ENCODE data around the gene USP6. TPM values are rescaled to one million over a fixed set of nuclear protein-coding genes. Genes with fewer than 3 reads are reported as not detected.
"Not testable (repeated sequence)": the region's sequence is repeated elsewhere in the genome, so short reads cannot be mapped to it uniquely, and the experiment has no call there.

USP6 gene
- total RNA-seq, 1 donor from 2014 or later, result 0.08 TPM

DNA sequence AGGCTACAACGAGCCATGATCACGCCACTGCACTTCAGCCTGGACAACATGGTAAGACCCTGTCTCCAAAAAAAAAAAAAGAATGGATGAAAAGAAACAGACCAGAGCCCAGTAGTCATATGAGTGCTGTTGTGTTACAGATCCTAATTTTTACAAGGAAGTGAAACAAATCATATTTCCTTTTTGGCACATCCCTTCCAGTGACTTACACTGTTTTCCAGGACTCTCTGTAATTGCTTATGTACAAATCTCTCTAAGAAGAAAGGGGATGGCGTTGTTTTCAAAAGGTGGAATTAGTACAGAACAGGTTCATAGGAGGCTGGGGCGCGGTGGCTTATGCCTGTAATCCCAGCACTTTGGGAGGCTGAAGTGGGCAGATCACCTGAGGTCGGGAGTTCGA is 95.6 kb downstream of the USP6 start:
- intact Hi-C loops (cut with DNase I), result no loop called here
- DNase-seq (ENCODE audit: missing footprints) (no peak), ATAC-seq (peak; percentile 26)

DNA sequence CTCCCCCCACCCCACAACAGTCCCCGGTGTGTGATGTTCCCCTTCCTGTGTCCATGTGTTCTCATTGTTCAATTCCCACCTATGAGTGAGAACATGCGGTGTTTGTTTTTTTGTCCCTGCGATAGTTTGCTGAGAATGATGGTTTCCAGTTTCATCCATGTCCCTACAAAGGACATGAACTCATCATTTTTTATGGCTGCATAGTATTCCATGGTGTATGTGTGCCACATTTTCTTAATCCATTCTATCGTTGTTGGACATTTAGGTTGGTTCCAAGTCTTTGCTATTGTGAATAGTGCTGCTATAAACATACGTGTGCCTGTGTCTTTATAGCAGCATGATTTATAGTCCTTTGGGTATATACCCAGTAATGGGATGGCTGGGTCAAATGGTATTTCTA is 101.7 kb downstream of the USP6 start:
- DNase-seq (ENCODE audit: missing footprints); ATAC-seq; intact Hi-C loops (cut with DNase I): not testable (repeated sequence)

DNA sequence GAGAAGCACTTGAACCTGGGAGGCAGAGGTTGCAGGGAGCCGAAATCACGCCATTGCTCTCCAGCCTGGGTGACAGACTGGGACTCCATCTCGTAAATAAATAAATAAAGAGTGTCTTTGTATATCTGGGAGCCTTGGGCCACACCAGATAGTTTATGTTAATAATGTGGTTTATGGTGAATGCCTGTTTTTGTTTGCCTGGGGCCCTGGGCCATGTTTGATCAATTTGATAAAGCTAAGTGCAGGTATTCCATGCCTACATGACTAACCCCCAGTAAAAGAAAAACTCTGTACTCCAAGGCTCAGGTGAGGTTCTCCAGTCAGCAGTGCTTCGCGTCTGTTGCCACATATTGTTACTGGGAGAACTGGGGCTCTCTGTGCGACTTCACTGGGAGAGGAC is 103.7 kb downstream of the USP6 start:
- DNase-seq (ENCODE audit: missing footprints) (no peak), ATAC-seq (no peak)
- intact Hi-C loops (cut with DNase I), result no loop called here

DNA sequence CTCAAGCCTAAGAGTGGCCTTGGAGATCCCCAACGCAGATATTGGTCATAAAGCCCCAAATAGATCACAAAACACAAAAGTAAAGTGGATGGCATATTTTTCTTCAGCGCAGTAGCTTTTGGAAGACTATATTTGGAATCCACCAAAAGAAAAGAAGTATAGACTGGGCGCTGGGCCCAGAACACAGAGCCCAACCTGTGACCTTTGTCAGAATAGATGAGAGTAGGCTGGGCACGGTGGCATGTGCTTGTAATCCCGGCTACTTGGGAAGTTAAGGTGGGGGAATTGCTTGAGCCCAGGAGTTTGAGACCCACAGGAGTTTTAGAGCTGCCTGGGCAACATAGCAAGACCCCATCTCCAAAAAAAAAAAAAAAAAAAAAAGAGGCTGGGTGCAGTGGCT is 104.2 kb downstream of the USP6 start:
- ATAC-seq (no peak), DNase-seq (ENCODE audit: missing footprints) (no peak)
- intact Hi-C loops (cut with DNase I), result no loop called here

DNA sequence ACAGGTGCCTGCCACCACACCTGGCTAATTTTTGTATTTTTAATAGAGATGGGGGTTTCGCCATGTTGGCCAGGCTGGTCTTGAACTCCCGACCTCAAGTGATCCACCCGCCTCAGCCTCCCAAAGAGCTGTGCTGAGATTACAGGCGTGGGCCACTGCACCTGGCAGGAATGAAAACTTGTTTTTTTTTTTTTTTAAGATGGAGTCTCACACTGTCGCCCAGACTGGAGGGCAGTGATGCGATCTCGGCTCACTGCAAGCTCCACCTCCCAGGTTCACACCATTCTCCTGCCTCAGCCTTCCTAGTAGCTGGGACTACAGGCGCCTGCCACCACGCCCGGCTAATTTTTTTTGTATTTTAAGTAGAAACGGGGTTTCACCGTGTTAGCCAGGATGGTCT is 106.1 kb downstream of the USP6 start:
- DNase-seq (ENCODE audit: missing footprints); ATAC-seq; intact Hi-C loops (cut with DNase I): not testable (repeated sequence)

Other genes with a start within 250 kb of the USP6 start
- 0.78 TPM for gene C17orf107, start 216.5 kb upstream of the USP6 start, total RNA-seq
- 0.41 TPM for gene CHRNE, start 212.9 kb upstream of the USP6 start, total RNA-seq
- not detected for gene GP1BA, start 183.8 kb upstream of the USP6 start, total RNA-seq
- 199 TPM for gene SLC25A11, start 176.0 kb upstream of the USP6 start, total RNA-seq
- gene RNF167, start 175.8 kb upstream of the USP6 start, total RNA-seq, result 91.8 TPM
- gene PFN1, start 167.5 kb upstream of the USP6 start, total RNA-seq, result 218 TPM
- gene ENO3, start 164.9 kb upstream of the USP6 start, total RNA-seq, result 549 TPM
- 166 TPM for gene SPAG7, start 148.2 kb upstream of the USP6 start, total RNA-seq
- 37.1 TPM for gene CAMTA2, start 128.4 kb upstream of the USP6 start, total RNA-seq
- 2.4 TPM for gene INCA1, start 118.5 kb upstream of the USP6 start, total RNA-seq
- gene KIF1C, start 118.1 kb upstream of the USP6 start, total RNA-seq, result 708 TPM
- gene SLC52A1, start 80.6 kb upstream of the USP6 start, total RNA-seq, result not detected
- 9.6 TPM for gene ZFP3, start 37.6 kb upstream of the USP6 start, total RNA-seq
- gene ZNF232, start 4.2 kb upstream of the USP6 start, total RNA-seq, result 4.9 TPM
- 7.2 TPM for gene ZNF594, start 75.8 kb downstream of the USP6 start, total RNA-seq
- 1.0 TPM for gene SCIMP, start 118.8 kb downstream of the USP6 start, total RNA-seq
- 54.2 TPM for gene RABEP1, start 166.3 kb downstream of the USP6 start, total RNA-seq

Data from Right ventricle myocardium inferior (tissue), 1 donor.